Measurements from ENCODE around the gene MYH7. TPM values are rescaled to one million over a fixed set of nuclear protein-coding genes. Genes with fewer than 3 reads are reported as not detected.

MYH7 gene
- total and polyA plus RNA-seq, 2 donors from 2014 or later: 0.06 to 1.6 TPM

DNA sequence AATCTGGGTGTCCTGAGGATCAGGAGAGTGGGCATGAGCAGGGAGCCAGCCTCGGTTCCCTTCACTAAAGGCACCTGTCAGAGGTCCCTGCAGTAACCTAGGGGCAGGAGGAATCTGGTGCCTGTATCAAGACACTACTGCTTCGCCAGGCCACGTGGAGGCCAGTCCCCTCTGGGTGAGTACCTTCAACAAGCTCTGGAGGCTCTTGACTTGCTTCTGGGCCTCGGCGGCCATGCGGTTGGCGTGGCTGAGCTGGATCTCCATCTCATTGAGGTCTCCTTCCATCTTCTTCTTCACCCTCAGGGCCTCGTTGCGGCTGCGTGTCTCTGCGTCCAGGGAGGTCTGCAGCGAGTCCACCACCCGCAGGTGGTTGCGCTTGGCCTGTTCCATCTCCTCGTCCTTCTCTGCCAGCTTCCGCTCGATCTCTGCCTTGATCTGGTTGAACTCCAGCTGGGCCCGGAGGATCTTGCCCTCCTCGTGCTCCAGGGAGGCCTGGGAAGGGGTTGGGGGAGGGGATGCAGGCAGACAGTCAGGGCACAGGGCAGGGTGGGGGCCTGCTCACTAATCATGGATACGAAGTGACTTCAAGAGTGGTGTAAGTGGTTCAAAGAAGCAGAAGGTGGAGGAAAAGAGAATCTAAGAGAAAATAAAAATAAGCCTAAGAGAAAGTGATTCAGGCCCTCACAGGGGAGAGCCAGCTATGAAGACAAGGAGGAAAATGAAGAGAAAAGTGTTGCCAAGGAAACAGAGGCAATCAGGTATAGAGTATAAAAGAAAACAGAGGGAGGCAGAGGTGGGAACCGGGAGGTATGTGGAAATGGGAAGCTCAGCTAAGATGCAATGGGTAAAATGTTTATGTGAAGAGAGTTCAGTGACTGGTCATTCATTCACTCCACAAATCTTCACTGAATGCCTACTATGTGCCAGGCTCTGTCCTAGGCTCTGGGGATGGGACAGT lies 19.4 kb downstream of the MYH7 start:
- no peak for FAIRE-seq
- H3K9me3 ChIP-seq (ENCODE audit: control insufficient read depth in 2 of 3, insufficient read depth in 1 of 3, low read length in 3 of 3): no peaks in the 10 kb centered on the region
- no peak for TF ChIP-seq CTCF (IDR thresholded peaks at IDR 0.05; ENCODE audit: borderline replicate concordance, extremely low read depth, insufficient read depth)
- no peak overlapping the region for H3K4me3 ChIP-seq (ENCODE audit: low read length in 3 of 3)
- no peak overlapping the region for H3K9ac ChIP-seq (ENCODE audit: low read length in 3 of 3)
- H3K4me1 ChIP-seq (ENCODE audit: control insufficient read depth in 2 of 3, insufficient read depth in 2 of 3, low read depth in 1 of 3, low read length in 3 of 3): no peaks in the 10 kb centered on the region
- no peak overlapping the region for H3K27ac ChIP-seq (ENCODE audit: low read depth in 2 of 2, low read length in 2 of 2)
- no peaks in the 10 kb centered on the region for H3K27me3 ChIP-seq (ENCODE audit: control insufficient read depth, insufficient read depth, low read length)
- no peaks in the 10 kb centered on the region for H3K36me3 ChIP-seq (ENCODE audit: control insufficient read depth in 2 of 3, insufficient read depth in 3 of 3, low read length in 3 of 3)
- intact Hi-C loops (cut with DNase I): no loop called here
- no peak for DNase-seq

DNA sequence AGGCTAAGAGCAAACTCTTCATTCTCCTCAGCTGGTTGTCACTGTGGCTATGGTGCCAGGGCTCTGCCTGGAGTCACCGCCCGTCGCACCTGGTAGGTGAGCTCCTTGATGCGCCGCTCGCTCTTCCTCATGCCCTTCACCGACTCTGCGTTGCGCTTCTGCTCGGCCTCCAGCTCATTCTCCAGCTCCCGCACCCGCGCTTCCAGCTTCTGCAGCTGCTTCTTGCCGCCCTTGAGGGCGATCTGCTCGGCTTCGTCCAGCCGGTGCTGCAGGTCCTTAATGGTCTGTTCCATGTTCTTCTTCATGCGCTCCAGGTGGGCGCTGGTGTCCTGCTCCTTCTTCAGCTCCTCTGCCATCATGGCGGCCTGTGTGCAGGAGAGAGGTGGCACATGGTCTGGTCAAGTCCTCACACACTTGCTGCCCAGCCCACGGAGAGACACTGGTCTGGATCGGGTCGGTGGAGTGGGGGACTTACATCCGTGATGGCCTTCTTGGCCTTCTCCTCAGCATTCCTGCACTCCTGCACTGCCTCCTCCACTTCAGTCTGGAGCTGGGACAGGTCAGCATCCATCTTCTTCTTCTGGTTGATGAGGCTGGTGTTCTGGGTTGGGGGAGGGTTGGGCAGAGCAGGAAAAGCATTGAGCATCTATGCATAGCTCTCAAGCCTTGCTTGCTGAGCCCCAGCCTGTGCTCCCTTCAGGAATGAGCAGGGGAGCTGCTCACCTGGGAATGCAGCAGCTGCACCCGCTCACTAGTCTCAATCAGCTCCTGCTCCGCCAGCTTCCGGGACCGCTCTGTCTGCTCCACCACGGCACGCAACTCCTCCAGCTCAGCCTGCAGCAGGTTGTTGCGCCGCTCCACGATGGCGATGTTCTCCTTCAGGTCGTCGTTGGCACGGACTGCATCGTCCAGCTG lies 20.3 kb downstream of the MYH7 start:
- no peak for FAIRE-seq
- intact Hi-C loops (cut with DNase I): no loop called here
- no peak overlapping the region for H3K9ac ChIP-seq (ENCODE audit: low read length in 3 of 3)
- no peaks in the 10 kb centered on the region for H3K4me1 ChIP-seq (ENCODE audit: control insufficient read depth in 2 of 3, insufficient read depth in 2 of 3, low read depth in 1 of 3, low read length in 3 of 3)
- H3K9me3 ChIP-seq (ENCODE audit: control insufficient read depth in 2 of 3, insufficient read depth in 1 of 3, low read length in 3 of 3): no peaks in the 10 kb centered on the region
- H3K27me3 ChIP-seq (ENCODE audit: control insufficient read depth, insufficient read depth, low read length): no peaks in the 10 kb centered on the region
- TF ChIP-seq CTCF (IDR thresholded peaks at IDR 0.05; ENCODE audit: borderline replicate concordance, extremely low read depth, insufficient read depth): no peak
- H3K36me3 ChIP-seq (ENCODE audit: control insufficient read depth in 2 of 3, insufficient read depth in 3 of 3, low read length in 3 of 3): no peaks in the 10 kb centered on the region
- no peak overlapping the region for H3K4me3 ChIP-seq (ENCODE audit: low read length in 3 of 3)
- DNase-seq: no peak
- no peak overlapping the region for H3K27ac ChIP-seq (ENCODE audit: low read depth in 2 of 2, low read length in 2 of 2)

GRCh38 chr14:23414254-23414653 lies 21.2 kb downstream of the MYH7 start:
- H3K4me3 ChIP-seq (ENCODE audit: low read length in 3 of 3): no peak overlapping the region
- H3K4me1 ChIP-seq (ENCODE audit: control insufficient read depth in 2 of 3, insufficient read depth in 2 of 3, low read depth in 1 of 3, low read length in 3 of 3): no peaks in the 10 kb centered on the region
- no peaks in the 10 kb centered on the region for H3K9me3 ChIP-seq (ENCODE audit: control insufficient read depth in 2 of 3, insufficient read depth in 1 of 3, low read length in 3 of 3)
- no peak overlapping the region for H3K9ac ChIP-seq (ENCODE audit: low read length in 3 of 3)
- no peak overlapping the region for H3K27ac ChIP-seq (ENCODE audit: low read depth in 2 of 2, low read length in 2 of 2)
- TF ChIP-seq CTCF (IDR thresholded peaks at IDR 0.05; ENCODE audit: borderline replicate concordance, extremely low read depth, insufficient read depth): no peak
- no peaks in the 10 kb centered on the region for H3K27me3 ChIP-seq (ENCODE audit: control insufficient read depth, insufficient read depth, low read length)
- H3K36me3 ChIP-seq (ENCODE audit: control insufficient read depth in 2 of 3, insufficient read depth in 3 of 3, low read length in 3 of 3): no peaks in the 10 kb centered on the region
- intact Hi-C loops (cut with DNase I): no loop called here
- DNase-seq (no peak), FAIRE-seq (no peak)

All from kidney (tissue), 14 donors.